Dermis microvascular lymphatic vessel endothelial cell (primary cell): Measurements from ENCODE around the gene TSPAN9. TPM values are rescaled to one million over a fixed set of nuclear protein-coding genes. Genes with fewer than 3 reads are reported as not detected.
A peak's percentile ranks its signal among the peaks of the same experiment; 100 is the strongest.

Source experiments
- DNase-seq, 2 donors: peaks; one replicate each; pipeline versions ENCODE4 v3.0.0 to v3.0.0-alpha.2; 2010; ENCODE audit warnings: low read depth in 2 of 2
- total RNA-seq: library from RNA; depleted of rRNA; stranded (reverse); fragments of >200 nt; gene quantifications from 2 replicates; pipeline ENCODE4 v1.2.1, GENCODE V29; 2014

The TSPAN9 gene
- total RNA-seq, 1 donor from 2014 or later = 68.3 TPM

GRCh38 chr12:3202734-3203446 lies 125.7 kb downstream of the TSPAN9 start:
- DNase-seq = peak in 1 of 2 donors; percentile 51

DNA sequence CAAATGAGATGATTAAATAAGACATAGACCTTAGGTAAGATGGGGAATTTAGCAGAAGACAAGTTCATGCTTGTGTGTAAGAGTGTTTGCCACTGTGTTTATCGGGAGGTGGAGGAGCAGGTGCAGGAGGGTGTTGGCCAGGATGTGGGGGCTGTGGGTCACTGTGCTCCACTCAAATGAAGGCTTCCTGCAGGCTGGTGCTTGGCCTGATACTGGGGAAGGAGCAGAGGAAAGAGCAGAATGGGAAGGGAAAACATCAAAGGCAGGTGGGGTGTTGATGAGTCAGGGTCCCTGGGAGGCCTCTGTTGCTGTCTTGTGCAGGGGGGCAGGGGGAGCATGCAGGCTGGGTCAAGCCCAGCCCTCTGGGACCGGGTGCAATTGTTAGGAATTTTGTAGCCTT lies 126.5 kb downstream of the TSPAN9 start:
- DNase-seq = no peak

DNA sequence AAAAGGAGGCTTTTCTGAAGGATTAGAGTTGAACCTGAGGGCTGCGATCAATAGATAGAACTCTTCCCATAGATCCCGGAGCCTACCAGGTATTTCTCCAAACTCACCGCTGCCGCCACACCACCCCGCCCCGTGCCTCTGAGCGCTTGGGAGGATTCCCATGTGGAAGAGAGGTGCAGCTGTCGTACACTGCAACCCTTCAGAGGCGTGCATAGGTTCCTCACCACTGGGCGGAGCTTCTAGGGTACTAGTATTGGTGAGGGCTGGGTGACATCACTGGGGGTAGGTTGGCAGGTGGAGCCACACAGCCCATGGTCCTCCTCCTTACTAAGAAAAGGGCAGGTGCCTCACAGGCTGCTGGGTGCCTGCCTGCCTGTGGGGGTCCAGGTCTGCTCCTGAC lies 127.0 kb downstream of the TSPAN9 start:
- no peak for DNase-seq

DNA sequence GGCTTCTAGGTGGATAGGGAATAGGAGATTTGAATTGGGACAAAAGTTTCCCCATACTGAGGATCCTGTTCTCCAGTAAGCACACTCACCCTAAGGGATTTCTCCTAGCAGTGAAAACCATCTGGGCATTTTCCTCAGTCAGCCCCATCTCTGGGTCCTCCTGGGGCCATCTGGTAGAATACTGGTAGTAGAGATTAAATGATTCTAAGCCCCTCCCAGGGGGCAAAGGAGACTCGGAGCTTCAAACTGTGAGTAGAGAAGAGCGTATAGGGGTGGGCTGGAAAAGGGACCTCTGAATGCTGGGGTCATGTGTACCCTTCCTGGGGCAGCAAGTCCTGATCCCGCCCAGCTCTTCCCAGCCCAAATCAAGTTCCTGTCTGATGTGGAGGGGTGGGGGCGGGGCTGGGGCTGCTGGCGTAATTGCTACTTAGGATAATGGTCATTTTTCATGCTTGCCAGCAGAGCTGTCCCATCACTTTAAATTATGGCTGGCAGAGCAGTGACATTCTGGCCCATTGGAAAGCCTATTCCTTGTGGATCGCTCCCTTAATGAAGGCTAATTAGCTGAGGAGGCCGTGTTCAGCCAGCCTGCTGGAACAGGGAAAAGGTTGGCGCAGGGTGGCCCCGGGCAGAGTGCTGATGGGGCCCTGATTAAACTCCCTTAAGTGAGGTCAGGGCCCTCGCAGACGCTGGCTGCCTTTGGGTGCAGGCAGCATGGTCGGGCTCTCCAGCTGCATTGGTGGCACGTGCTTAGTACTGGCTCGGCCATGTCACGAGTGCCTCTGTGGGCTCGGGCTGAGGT lies 127.8 kb downstream of the TSPAN9 start:
- no peak for DNase-seq

- DNase-seq = peak in 1 of 2 donors; percentile 67
Measured at GRCh38 chr12:3205742-3206519, 128.8 kb downstream of the TSPAN9 start.

DNA sequence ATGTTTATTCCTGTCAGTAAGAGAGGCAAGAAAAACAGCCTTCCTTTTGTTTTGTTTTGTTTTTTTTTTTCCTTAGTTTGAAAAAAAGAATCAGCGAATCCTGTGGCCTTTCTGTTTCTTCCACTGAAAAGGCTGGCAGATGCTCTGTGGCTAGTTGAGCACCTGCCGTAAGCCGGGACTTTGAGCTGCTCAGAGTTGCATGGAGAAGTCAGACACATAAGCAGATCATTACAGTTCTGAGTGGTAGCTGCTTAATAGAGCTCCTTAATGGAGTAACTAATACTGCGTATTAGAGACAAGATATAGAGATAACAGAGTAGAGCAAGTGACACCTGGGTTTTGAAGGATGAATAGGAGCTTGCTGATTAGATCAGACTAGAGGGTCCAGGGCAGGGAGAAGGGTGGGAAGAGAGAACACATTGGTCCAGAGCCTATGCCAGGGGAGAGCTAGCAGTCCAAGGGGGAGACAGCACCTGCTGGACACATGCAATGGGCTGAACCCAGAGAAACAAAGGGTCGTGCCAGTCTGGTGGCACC lies 129.4 kb downstream of the TSPAN9 start:
- no peak for DNase-seq

GRCh38 chr12:3207175-3207574 lies 130.0 kb downstream of the TSPAN9 start:
- no peak for DNase-seq

DNA sequence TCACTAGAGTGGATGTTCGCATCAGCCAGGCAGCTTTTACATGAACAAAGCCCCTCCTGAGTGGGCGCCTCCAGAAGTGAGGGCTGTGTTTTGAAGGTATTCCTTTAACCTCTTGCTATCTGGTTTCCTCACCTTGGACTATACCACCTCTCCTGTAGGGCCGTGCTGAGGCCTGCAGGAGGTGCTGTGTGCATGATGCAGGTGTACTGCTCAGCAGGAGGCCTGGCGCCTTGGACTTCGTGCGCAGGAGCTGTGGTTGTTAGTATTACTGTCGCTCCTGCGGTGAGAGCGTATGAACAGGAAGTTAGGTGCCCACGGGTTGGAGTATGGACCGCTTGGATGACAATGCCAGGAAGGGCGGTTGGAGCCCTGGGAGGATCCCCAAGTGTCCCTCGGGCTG lies 130.7 kb downstream of the TSPAN9 start:
- no peak for DNase-seq

GRCh38 chr12:3213188-3213587 lies 136.0 kb downstream of the TSPAN9 start:
- DNase-seq = no peak

- DNase-seq = no peak
Measured at GRCh38 chr12:3213768-3214167, 136.6 kb downstream of the TSPAN9 start.

DNA sequence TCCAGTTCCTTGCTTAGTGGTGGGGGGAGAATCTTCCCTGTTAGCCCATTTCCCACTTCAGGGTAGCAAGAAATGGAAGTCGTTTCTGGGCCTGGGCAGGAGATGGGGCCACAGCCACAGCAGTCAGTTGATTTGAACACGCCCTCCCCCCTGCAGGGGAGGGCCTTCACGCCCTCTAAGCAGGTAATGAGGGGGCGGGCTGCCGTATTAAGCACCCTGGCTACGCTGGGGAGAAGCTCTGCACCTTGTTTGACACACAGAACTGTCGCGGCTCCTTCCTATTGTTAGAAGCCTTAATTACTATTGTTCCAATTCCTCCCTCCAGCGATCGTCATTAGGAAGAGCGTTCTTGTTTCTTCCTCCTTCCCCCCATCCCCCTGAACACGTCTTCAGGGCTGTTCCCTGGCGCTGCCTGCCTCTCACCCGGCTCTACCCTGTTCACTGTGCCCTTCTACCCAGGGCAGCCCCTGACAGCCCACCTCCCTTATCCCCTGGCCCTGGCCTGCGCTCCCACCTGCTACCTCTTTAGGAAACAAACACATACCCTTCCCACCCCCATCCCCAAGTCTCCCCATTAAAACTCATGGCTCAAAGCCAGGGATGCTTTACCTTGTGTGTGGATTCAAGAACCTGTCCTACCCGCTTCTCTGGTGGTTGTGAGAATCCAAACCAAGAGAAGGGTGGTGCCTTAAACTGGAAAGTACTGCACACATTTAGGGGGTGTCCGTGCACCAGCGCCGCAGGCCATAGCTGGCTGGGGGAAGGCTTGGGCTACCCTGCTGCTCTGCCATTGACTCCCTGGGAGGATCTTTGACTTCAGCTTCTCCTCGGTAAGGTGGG lies 137.6 kb downstream of the TSPAN9 start:
- no peak for DNase-seq

- peak in 1 of 2 donors; percentile 24 for DNase-seq
Measured at GRCh38 chr12:3215410-3215975, 138.3 kb downstream of the TSPAN9 start.

DNA sequence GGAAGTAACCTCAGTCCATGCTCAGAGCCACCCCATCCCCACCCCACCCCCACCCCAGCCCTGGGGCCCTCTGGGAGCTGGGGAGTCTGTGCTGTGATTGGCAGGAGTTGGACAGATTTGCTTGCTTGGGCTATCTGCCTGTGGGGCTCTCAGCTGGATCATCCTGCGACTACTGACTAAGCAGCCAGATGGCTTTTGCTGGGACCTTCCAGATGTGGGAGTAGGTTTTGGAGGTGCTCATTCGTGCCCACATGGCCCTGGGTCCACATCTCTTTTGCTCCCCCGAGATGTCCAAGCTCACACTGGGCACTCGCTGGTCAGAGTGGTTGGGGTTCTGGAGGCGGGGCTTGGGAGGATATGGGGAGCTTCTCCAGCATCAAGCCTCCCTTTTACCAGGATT lies 138.9 kb downstream of the TSPAN9 start:
- no peak for DNase-seq

DNA sequence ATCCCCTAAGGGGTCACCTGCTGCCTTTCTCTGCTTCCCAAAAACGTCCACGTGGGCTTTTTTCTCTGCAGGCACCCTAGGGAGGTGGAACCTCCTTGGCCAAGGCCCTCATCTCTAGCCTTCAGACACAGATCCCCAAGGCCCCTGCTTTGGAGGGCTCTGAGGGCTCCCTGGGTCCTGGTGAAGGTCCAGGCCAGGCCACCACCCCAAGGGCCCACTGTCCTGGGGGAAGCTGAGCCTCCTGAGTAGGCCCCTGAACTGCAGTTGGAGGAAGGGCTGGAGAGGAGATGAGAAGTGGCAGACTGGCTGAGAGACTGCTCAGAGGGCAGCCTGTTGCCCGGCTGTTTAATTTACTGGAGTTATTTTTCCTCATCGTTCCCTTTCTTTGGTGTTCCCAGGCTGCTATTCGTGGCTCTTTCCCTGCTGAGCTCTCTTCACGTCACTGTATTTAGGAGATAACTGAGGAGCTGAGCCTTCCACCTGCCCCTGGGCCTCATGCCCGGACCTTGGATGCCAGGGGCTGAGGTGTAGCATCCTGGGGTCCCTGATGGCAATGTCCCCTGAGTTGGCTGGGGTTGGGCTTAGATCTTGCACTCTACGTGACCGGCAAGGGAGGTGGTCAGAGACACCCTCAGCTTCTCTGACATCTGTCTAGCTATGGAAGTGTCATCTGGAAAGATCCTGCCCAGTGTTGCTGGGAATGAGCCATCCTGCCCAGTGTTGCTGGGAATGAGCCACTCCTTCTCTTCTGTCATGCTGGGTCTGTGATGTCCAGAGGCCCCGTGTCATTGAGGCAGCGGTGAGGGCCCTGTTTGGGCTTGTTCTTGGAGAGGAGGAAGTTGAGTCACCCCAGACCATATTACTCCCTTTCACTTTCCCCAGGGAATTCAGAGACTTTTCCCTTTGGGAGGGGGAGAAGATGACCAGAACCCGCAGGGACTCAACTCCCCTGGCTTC lies 139.8 kb downstream of the TSPAN9 start:
- peak in 1 of 2 donors; percentile 90 for DNase-seq

- DNase-seq = no peak
Measured at GRCh38 chr12:3217683-3218079, 140.5 kb downstream of the TSPAN9 start.

DNA sequence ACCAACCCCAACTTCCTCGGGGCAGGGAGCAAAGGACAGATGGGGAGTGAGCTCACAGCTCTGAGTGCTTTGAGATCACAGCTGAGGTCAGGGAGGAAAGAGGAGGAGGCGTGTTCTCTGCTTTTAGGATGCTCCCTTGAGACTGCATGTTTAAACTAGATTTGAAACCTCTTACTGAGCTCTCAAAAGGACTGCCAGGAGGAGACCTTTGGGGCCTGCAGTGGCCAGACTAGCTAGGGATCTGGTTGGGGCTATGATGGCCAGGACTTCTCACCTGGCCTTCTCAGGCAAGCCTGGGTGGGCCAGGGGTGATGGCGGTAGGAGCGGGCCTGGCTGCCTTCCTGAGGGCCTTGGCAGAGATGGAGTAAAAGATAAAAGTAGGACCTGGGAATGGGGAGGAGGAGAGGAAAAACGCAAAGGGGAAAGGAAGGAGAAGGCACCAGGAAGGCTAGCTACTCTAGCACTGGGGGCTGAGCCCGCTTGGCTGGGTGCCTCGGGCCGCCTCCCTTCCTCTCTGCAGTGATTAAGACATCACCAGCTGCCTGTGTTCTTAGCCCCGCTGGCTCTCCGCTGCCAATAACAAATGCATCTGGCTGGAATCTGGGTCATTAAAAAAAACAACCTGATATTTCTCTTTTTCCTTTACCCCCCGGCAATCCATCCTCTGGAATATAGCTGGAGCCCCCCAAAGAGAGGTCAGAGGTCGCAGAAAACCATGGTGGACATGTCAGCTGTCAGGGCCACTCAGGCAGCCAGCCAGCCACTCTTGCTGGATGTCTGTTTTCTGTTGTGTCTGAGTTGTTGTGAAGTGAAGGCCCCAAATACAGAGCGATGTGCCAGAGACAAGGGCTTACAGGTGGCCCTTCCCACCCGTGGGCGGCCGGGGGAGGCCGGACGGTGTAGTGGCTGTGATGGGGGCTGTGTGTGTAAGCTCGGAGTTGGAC lies 141.3 kb downstream of the TSPAN9 start:
- DNase-seq = peak in 1 of 2 donors; percentile 89

- DNase-seq = no peak
Measured at GRCh38 chr12:3219233-3219632, 142.1 kb downstream of the TSPAN9 start.
